ENCODE results near the gene RIPPLY3.
"Not testable (repeated sequence)": the region's sequence is repeated elsewhere in the genome, so short reads cannot be mapped to it uniquely, and the experiment has no call there.

DNA sequence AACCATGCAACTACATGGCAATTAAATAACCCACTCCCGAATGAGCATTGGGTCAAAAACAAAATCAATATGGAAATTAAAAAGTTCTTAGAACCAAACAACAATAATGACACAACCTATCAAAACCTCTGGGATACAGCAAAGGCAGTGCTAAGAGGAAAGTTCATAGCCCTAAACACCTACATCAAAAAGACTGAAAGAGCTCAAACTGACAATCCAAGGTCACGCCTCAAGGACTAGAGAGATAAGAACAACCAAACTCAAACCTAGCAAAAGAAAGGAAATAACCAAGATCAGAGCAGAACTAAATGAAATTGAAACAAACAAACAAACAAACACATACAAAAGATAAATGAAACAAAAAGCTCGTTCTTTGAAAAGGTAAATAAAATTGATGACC is 43.2 kb downstream of the RIPPLY3 start:
- TF ChIP-seq, protein P1, sequence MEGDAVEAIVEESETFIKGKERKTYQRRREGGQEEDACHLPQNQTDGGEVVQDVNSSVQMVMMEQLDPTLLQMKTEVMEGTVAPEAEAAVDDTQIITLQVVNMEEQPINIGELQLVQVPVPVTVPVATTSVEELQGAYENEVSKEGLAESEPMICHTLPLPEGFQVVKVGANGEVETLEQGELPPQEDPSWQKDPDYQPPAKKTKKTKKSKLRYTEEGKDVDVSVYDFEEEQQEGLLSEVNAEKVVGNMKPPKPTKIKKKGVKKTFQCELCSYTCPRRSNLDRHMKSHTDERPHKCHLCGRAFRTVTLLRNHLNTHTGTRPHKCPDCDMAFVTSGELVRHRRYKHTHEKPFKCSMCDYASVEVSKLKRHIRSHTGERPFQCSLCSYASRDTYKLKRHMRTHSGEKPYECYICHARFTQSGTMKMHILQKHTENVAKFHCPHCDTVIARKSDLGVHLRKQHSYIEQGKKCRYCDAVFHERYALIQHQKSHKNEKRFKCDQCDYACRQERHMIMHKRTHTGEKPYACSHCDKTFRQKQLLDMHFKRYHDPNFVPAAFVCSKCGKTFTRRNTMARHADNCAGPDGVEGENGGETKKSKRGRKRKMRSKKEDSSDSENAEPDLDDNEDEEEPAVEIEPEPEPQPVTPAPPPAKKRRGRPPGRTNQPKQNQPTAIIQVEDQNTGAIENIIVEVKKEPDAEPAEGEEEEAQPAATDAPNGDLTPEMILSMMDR (IDR thresholded peaks at IDR 0.05): not testable (repeated sequence)
- not testable (repeated sequence) for TF ChIP-seq POLR2A (IDR thresholded peaks at IDR 0.05)
